ENCODE data around the gene MYO16.
"Not testable (repeated sequence)": the region's sequence is repeated elsewhere in the genome, so short reads cannot be mapped to it uniquely, and the experiment has no call there.

MYO16 gene

DNA sequence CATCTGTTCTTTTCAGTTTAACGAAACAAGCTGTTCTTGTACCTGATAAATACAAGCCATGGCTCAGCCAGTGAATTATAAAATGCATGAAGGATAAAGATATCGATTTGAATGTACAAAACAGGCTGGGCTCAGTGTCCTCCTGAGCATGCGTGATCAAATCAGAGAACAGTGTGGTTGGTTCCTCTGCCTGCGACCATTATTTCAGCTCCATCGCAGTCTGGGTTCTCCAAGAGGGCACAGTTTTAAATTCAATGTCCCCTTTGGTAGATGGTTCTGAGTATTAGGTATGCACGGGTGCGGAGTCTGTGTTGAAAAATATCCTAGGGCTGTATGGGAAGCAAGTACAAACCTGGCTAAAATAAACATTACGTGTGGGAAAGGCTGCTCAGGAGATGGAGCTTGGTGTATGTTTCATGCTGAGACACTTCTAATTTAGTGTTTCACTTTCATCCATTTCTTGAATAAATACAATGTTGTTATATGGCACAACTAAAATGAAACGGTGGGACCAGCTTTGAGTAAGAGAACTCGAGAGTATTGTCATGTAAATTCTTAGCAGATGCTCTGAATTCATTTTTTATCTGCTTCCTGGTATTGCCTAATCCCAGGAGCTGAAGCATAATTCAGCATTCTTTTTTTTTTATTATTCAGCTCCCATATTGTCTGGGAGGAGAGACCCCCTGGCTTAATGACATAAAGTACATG is 458.7 kb downstream of the MYO16 start:
- DNase-seq = no peak

DNA sequence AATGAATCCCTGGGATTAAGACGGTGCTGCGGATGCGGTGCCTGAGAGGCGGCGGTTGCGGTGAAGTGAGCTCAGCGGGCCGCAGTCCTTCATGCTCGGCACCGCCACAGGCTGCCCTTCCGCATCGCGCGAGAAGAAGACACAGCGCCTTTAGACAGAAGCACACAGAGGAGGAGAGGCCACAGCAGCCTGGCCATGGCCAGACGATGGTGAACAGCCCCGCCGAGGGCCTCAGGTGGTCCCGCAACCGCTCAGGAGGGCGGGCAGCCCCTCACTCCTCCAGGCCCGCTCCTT is 459.2 kb downstream of the MYO16 start:
- DNase-seq = no peak

DNA sequence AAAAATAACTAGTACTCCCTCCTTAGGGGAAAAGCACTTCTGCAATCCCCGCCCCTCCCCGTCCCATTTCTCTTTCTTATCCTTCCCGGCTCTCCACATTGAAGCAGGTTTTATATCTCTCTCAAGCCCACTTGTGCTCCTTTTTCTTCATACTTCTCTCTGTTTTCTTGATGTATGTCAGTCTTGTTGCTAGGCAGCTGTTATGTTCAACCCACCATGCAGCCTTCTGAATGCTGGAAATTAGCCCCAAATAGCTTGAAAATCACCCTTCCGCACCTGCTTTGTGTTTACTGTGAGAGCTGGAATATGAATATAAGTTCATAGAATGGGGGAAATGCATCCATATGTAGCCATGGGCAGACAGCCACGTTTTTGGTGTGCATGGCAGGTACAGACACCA is 461.4 kb downstream of the MYO16 start:
- DNase-seq = no peak

DNA sequence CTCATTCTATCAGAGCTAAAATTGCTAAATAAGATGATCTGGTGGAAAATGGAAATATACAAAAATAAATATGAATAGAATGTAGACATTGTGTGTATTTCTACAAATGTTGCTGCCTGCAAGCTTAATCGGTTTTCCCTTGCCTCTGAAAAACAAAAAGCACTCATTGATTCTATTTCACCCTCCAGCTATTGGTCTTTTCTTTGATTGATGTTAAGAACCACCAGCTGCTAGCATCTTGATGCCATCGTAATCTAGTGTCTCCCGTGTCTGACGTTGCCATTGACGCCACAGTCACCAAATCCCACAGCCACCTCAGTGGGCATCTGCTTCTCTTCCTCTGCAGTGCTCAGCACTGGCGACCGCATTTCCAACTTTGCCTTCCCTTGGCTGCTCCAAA is 461.8 kb downstream of the MYO16 start:
- no peak for DNase-seq

DNA sequence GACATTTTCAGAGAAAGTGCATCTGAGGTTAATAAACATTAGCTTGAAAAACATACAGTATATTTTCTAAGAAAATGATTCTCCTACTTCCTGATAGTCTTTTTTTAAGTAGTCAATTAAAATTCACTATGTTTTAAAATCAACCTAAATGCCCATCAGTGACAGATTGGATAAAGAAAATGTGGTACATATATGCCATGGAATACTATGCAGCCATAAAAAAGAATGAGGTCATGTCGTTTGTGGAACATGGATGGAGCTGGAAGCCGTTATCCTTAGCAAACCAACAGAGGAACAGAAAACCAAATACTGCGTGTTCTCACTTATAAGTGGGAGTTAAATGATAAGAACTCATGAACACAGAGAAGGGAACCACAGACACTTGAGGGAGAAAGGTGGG is 462.8 kb downstream of the MYO16 start:
- DNase-seq = not testable (repeated sequence)

DNA sequence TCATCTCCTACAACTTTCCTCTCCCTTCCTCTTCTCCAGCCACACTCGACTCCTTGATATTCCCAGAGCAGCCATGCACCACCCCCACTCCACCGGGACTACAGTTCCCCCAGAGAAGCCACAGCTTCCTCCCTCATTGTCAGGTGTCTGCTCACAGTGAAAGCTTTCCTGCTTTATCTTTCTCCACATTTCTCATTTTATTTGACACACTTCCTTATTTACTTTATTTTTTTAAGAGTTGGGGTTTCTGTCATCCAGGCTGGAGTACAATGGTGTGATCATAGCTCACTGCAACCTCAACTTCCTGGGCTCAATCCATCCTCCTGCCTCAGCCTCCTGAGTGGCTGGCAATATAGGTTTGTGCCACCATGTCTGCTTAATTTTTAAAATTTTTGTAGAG is 464.6 kb downstream of the MYO16 start:
- no peak for DNase-seq

DNA sequence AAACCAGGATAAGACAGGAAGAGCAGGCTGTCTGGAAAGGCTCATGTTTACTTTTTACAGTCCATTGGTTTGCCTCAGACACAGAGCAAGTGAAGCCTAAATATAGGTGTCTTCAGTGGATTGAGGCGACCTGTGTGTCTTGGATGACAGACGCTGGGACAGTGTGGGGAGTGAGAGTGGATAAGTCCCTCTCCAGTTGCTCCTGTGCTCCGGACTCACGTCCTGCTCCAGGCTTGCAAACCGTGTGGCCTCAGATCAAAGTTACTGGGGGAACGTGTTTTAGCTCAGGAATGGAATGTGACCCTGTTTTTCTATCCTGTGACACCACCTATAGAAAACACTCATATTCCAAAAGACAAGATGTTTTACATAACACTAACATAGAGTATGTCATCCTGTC is 465.7 kb downstream of the MYO16 start:
- DNase-seq = no peak

DNA sequence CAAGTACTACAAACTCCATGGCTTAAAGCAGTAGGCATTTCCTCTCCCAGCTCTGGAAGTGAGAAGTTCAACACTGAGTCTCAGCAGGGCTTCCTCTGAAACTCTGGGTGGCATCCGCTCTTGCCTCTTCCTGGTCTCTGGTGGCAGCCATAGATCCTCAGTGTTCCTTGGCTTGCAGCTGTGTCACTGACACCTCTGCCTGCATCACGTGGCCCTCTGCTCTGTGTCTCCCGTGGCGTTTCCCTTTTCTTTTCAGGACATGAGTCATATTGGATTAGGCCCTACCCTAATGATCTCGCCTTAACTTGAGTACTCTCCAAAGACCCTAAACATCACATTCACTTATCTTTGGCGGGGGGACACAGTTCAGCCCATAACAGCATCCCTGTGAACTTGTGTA is 466.7 kb downstream of the MYO16 start:
- peak; percentile 13 to 24 (median 20) for DNase-seq

DNA sequence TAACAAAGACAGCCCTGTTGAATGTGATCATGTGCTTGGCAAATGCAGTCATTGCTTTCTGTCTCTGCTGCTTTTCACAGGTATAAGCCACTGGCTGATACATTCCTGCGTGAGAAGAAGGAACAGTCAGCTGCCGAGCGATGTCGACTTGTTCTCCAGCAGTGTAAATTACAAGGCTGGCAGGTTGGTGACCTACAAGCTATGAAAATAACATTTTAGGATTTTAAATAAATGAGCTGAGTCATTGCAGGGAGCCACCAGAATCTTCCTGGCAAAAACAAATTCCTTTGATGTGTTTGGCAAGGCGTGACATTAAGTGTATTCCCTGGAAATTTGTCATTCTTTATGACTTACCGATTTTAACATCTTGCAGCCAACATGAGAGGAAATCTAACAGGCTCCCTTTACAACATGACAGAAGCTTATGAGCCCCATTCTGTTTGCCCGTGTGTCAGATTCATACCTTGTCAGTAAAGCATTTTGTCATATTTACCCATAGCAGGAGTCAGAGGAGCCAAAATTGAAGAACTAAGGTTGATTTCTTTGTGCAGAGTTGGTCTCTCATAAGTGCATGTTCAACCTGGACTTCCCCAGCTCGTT is 471.4 kb downstream of the MYO16 start:
- DNase-seq = no peak

DNA sequence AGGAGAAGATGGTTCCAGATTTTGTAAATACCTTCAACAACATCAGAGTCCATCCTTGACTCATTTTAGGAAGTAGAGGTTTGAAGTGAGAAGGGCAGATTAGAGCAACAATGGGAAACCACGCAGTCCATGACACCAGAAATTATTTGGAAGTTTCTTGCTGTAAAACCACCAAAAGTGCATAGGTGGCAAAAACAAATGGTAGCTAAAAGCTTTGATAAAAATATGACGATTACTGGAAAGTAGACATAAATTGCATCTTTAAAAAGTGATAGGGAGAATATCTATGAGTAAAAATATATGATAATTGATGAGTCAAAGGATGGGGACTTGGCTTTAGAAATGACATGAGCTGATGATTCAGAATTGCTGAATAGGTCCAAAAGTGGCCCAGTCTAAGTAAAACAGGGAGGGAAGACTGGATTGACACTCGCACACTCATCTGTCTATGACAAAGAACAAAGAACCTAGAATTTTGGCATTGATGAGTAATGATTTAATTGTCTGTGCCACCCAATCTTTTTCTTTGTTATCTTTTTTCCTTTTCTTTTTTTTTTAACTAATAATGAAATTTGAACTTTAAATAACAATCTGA is 472.2 kb downstream of the MYO16 start:
- no peak for DNase-seq

DNA sequence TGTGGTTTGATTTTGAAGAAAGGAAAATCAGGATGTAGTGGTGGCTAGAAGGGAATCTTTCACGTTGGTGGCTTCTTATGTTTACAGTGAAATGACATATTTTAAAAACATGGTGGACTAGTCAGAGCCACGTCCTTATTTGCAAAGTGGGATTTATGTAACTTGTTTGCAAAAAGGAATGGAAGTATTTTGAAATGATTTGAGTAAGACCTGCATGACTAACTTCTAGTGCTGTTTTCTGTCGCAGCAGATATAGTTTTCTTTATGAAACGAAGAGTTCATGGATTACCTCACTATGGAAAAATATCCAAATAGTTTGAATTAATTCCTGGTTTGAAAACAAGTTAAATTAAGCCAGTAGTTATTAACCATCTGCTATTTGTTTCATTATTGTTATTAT is 476.5 kb downstream of the MYO16 start:
- no peak for DNase-seq

DNA sequence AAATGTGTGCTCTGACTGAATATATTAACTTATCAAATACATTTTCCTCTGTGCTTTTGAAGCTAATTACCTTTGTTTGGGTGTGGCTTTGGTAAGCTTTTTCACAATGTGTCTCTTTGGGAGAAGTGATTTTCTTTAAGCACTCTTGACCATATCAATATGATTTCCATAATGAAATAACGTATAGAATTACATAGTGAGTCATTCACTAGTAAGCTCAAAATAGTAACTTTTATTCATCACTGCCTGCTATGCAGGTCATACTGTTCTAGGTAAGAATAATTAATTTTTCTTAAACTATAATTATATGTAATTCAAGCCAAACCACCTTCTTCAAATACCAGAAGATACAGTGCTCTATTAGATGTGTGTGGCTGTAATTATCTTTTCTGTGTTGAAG is 480.7 kb downstream of the MYO16 start:
- DNase-seq = no peak

DNA sequence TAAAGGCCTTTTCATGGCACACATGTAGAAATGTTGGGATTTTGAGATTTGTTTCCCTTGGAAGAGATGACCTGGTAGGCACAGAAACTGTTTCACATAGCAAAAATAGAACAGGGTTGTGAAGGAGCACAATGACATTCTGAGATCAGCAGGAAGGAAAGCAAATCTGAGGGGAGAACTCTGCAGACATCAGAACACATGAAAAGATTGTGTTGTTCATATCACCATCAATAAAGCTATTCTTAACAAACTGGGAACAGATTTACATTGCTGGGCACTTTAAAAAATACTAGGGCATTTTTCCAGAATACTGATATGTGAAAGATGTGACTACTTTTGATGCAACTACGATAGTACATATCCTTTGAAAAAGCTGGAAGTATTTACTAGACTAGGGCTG is 481.7 kb downstream of the MYO16 start:
- no peak for DNase-seq

DNA sequence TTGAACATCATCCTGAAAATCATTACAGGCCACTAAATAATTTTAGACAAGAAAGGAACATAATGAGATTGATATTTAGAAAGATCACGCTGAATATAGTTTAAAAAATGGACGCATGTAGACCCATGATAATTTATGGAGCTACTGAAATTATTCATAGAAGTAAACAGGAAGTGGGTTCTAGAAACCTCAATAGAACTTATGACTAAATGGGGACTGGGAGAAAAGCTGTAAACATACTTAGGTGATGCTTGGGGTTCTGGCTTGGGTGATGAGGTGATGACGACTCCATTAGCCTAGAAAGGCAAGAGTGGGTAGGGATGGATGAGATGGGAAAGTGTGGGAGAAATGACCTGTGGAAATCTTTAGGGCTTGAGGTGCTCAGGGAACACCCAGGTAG is 484.0 kb downstream of the MYO16 start:
- no peak for DNase-seq

DNA sequence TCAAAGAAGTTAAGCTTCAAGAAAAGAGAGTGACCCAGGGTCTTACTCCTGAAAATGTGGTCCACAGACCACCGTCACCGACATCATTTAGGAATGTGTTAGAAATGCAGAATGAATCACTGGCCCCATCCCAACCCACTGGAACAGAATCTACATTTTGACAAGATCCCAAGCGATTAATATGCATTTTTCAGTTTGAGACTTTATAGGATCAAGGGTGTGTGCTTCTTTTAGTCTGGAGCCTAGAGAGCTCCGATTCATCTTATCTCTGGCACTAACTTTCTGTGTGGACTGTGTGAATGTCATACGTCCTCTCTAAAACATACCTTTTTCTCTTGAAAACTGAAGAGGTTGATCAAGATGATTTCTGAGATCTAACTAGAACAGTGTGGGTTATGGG is 484.8 kb downstream of the MYO16 start:
- no peak for DNase-seq

DNA sequence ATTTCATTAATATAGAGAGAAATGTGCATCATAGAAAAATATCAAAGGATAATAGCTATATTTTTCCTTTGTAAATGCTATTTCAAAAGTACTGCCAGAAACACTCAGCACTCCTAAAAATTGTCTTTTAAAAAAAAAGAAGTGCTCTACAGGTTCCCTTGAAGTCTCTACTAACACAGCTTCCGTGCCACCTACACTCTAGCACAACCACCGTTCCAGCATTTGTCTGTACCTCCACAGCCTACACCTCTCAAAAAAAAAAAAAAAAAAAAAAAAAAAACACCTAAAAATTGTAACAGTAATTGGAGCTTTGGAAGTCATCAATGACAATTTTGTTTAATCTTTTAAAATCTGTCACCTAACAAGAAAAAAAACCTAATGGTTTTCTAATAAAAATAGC is 485.6 kb downstream of the MYO16 start:
- DNase-seq = no peak

DNA sequence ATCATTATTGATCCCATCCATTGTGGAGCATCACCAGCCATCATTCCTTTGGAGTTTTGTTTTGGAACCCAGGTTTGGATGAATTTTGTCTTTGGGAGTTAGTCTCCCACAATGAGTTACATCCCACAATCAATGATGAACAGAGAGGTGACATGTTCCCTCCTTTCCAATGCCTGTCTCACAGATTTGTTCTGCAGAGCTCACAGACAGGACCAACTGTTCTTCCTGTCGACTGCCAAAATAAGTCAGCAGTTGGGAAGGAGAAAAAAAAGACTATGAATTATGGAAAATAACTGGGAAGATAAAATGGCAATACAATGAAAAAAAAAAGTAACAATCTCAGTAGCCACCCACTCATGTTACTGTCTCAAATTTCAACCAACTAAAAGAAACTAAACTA is 489.1 kb downstream of the MYO16 start:
- DNase-seq = no peak

DNA sequence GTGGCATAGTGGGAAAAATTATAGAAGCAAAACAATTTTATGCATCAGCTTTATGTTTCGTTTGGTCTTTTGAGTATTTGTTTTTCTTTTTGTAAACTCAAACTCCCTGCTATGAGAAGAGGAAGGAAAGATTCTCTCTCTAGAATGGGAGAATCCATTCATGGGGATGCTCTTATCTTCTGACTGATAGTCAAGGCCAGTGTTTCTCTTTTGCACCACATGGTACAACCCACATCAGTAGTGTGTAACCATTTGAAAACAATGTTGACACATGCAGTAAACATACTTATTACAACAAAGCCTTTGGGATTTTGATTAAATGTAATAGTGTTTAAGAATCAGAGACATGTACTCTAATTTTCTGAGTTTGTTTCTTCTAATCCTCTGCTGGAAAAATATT is 490.5 kb downstream of the MYO16 start:
- DNase-seq = no peak

DNA sequence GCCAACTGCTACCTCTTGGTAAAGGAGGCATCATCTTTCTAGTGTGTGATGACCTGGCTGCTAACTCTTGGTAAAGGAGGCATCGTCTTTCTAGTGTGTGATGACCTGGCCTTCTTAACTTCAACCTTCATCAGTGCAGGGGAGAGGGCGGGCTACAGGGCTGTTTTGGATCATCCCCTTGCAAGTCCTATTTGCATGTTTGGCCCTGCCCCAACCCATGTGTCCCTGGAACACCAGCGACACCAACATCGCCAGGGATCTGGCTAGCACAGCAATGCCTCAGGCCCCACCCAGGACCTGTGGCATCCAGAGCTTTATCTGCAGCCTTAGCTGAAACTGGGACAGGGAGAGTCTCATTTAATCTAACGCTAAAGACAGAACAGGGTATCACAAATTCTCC is 492.4 kb downstream of the MYO16 start:
- no peak for DNase-seq

DNA sequence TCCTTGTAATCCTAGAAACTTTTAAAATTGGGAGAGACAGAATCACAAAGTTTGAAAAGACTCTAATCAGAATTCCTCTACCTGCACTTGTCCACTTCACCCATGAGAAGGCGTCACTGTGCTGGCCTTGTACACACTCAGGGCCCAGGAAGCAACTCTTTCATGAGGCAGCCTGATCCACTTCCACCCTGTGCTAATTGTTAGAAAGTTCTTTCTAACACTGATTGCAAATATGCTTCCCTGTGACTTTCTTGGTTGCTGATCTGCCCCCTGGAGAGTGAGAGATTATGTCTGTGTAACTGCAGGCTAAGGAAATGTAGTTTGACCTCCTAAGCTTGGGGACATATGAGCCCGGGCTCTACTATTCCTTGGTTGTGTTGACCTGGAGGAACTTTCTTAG is 494.6 kb downstream of the MYO16 start:
- DNase-seq = no peak

DNA sequence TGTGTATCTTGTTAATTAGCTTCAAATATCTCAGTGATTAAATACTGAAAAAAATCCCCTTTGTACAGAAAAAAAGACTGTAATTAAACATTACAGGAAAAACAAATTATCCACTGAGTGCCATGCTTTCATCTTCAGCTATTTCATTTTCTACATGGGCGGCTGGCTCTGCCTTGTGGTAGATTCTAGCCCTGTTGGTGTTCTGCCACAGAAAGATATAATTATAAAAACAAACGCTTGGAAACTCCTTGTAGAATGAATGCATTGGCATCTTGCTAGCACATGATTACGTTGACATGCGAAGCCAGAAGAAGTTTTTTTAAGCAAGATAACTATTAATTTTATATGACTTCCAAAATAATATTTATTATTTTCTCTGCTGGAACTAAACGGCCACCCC is 496.8 kb downstream of the MYO16 start:
- no peak for DNase-seq

DNA sequence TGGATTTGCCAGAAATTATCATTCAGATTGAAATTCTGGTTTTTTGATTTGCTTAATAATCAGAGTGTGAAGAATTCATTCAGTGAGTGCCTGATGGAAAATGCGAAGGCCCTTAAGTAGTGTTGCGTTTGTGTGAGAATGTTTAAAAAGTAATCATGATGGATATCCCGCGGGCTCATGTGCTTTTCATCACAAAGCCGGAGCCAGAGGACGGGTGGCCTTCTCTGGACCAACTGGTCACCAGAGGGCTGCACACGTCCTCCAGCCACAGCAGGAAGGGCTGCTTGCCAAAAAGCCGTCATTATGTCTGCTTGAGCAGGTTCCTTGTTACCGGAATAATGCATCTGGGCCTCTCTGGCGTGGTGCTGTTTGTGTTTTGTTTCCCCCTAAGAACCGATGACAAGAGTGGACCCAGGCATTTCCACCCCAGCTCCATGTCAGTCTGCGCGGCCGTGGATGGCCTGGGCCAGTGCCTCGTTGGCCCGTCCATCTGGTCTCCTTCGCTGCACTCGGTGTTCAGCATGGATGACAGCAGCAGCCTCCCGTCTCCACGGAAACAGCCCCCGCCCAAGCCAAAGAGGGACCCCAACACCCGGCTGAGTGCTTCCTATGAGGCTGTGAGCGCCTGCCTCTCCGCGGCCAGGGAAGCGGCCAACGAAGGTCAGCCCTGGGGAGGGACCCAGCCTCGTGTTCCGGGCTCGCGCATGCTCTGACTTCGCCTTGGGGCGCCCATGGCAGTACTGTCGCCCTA is 497.7 kb downstream of the MYO16 start:
- no peak for DNase-seq

DNA sequence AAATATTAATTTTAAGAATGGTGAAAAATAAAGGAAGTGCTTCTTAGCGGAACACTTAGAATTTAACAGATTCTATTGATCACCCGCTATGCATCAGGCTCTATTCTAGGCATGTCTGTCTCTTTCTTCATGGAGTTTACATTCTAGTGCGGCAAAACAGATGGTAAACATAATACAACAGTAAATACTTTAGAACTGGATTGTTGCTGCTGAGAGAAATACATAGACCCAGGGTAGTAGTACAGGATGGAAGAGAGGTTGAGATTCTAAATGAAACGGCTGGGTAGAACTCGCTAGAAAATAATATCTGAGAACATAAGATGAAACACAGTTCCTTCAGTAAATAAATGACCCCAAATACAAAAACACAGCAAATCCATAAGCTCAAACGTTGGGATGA is 498.7 kb downstream of the MYO16 start:
- no peak for DNase-seq

Data from suppressor macrophage (primary cell).